WTC11 (cell line): ENCODE data around the gene CPPED1. TPM values are rescaled to one million over a fixed set of nuclear protein-coding genes. Genes with fewer than 3 reads are reported as not detected.

ENCODE experiments used
- ATAC-seq: fragments of 200-7000 bp; cut with Tn5 transposase; 2 replicates; pipeline ENCODE4 v1.10.0; 2021; ENCODE audit warnings: mild to moderate bottlenecking, moderate library complexity
- CTCF ChIA-PET: fragments of 300-600 bp; sonication (Branson Sonifier 250); formaldehyde crosslinking; loops from one replicate; lab custom pipeline; 2021; ENCODE audit warnings: antibody characterized with exemption; lab: Charles Lee
- POLR2A ChIA-PET: fragments of 350-600 bp; sonication (Branson Sonifier 250); formaldehyde crosslinking; loops from one replicate; lab custom pipeline; 2021; ENCODE audit warnings: antibody characterized with exemption; lab: Charles Lee
- DNase-seq: peaks from one replicate; pipeline ENCODE4 v3.0.0; 2021; ENCODE audit warnings: low spot score
- H3K27ac Mint-ChIP-seq: 2 replicates; pipeline ENCODE4 v1.8.0; 2021; ENCODE audit warnings: mixed read lengths
- H3K27me3 Mint-ChIP-seq: 2 replicates; pipeline ENCODE4 v1.8.0; 2021; ENCODE audit warnings: low read depth, mild to moderate bottlenecking, moderate library complexity, mixed read lengths
- H3K36me3 Mint-ChIP-seq: 2 replicates; pipeline ENCODE4 v1.8.0; 2021; ENCODE audit warnings: mixed read lengths
- H3K4me1 Mint-ChIP-seq: 2 replicates; pipeline ENCODE4 v1.8.0; 2022; ENCODE audit warnings: mixed read lengths
- H3K4me3 Mint-ChIP-seq: 2 replicates; pipeline ENCODE4 v1.8.0; 2021; ENCODE audit warnings: mild to moderate bottlenecking, moderate library complexity, mixed read lengths
- H3K9me3 Mint-ChIP-seq: 2 replicates; pipeline ENCODE4 v1.8.0; 2021; ENCODE audit warnings: mixed read lengths
- CREM ChIP-seq: sonication (generic); formaldehyde crosslinking; IDR thresholded peaks from 2 replicates; pipeline ENCODE4 v1.8.1; 2022; ENCODE audit warnings: mild to moderate bottlenecking, missing genetic modification reagents, moderate library complexity
- FOXK1 ChIP-seq: sonication (generic); formaldehyde crosslinking; IDR thresholded peaks from 2 replicates; pipeline ENCODE4 v1.8.0; 2022; ENCODE audit warnings: mild to moderate bottlenecking, moderate library complexity, missing genetic modification reagents
- GRHL2 ChIP-seq: fragments of 250-450 bp; sonication (Bioruptor Pico); IDR thresholded peaks from 2 replicates; pipeline ENCODE4 v1.8.0; 2022; ENCODE audit warnings: mild to moderate bottlenecking, moderate library complexity; ENCODE audit not compliant: insufficient replicate concordance, severe bottlenecking
- JAZF1 ChIP-seq: fragments of 250-450 bp; sonication (Bioruptor Pico); IDR thresholded peaks from 2 replicates; pipeline ENCODE4 v1.9.0; 2021; ENCODE audit warnings: moderate library complexity, mild to moderate bottlenecking, inconsistent platforms
- KAT7 ChIP-seq: sonication (generic); formaldehyde crosslinking; IDR thresholded peaks from 2 replicates; pipeline ENCODE4 v1.8.1; 2023; ENCODE audit warnings: missing genetic modification reagents, mild to moderate bottlenecking, borderline replicate concordance
- MYBL2 ChIP-seq: sonication (generic); formaldehyde crosslinking; IDR thresholded peaks from 2 replicates; pipeline ENCODE4 v1.8.1; 2023; ENCODE audit warnings: mild to moderate bottlenecking, moderate library complexity, missing genetic modification reagents
- NR1H2 ChIP-seq: sonication (generic); formaldehyde crosslinking; IDR thresholded peaks from 2 replicates; pipeline ENCODE4 v1.9.0; 2021; ENCODE audit warnings: mild to moderate bottlenecking, moderate library complexity, missing genetic modification reagents
- NR3C1 ChIP-seq: sonication (generic); formaldehyde crosslinking; conservative IDR thresholded peaks from 2 replicates; pipeline ENCODE4 v1.8.1; 2023; ENCODE audit warnings: low read depth, mild to moderate bottlenecking, missing genetic modification reagents
- SOX15 ChIP-seq: fragments of 250-450 bp; sonication (Bioruptor Pico); IDR thresholded peaks from 2 replicates; pipeline ENCODE4 v1.9.0; 2021; ENCODE audit warnings: mild to moderate bottlenecking
- TEAD4 ChIP-seq: sonication (generic); formaldehyde crosslinking; IDR thresholded peaks from 2 replicates; pipeline ENCODE4 v1.8.0; 2022; ENCODE audit warnings: mild to moderate bottlenecking, missing genetic modification reagents
- ZBTB21 ChIP-seq: sonication (generic); formaldehyde crosslinking; IDR thresholded peaks from 2 replicates; pipeline ENCODE4 v1.8.1; 2023; ENCODE audit warnings: mild to moderate bottlenecking, missing genetic modification reagents, borderline replicate concordance
- ZNF121 ChIP-seq: sonication (generic); formaldehyde crosslinking; IDR thresholded peaks from 2 replicates; pipeline ENCODE4 v1.8.0; 2023; ENCODE audit warnings: missing genetic modification reagents
- total RNA-seq: library from RNA; stranded (reverse); gene quantifications from 3 replicates; pipeline ENCODE4 v1.2.3, GENCODE V29; 2021
- TF ChIP-seq, protein P1 (sequence below): sonication (generic); formaldehyde crosslinking; IDR thresholded peaks from 2 replicates; pipeline ENCODE4 v1.8.1; 2022; ENCODE audit warnings: low read depth, mild to moderate bottlenecking, moderate library complexity, missing genetic modification reagents, borderline replicate concordance
- TF ChIP-seq, protein P2 (sequence below): sonication (generic); formaldehyde crosslinking; IDR thresholded peaks from 2 replicates; pipeline ENCODE4 v1.8.0; 2023; ENCODE audit warnings: missing genetic modification reagents, mild to moderate bottlenecking, borderline replicate concordance
- TF ChIP-seq, protein P3 (sequence below): fragments of 250-450 bp; sonication (Bioruptor Pico); IDR thresholded peaks from 2 replicates; pipeline ENCODE4 v1.9.0; 2021; ENCODE audit warnings: moderate library complexity, mild to moderate bottlenecking, inconsistent platforms, borderline replicate concordance
- TF ChIP-seq, protein P4 (sequence below): sonication (generic); formaldehyde crosslinking; conservative IDR thresholded peaks from 2 replicates; pipeline ENCODE4 v1.8.1; 2022; ENCODE audit warnings: mild to moderate bottlenecking, missing genetic modification reagents
- TF ChIP-seq, protein P5 (sequence below): fragments of 250-450 bp; sonication (Bioruptor Pico); IDR thresholded peaks from 2 replicates; pipeline ENCODE4 v2.1.2; 2022; ENCODE audit warnings: mild to moderate bottlenecking, moderate library complexity
- TF ChIP-seq, protein P6 (sequence below): sonication (generic); formaldehyde crosslinking; conservative IDR thresholded peaks from 2 replicates; pipeline ENCODE4 v1.8.1; 2023; ENCODE audit warnings: mild to moderate bottlenecking, low read depth, missing genetic modification reagents, moderate library complexity
- TF ChIP-seq, protein P7 (sequence below): sonication (generic); formaldehyde crosslinking; IDR thresholded peaks from 2 replicates; pipeline ENCODE4 v1.8.1; 2023; ENCODE audit warnings: mild to moderate bottlenecking, missing genetic modification reagents

The CPPED1 gene
- total RNA-seq, 1 experiment from 2014 or later = 8.8 TPM

DNA sequence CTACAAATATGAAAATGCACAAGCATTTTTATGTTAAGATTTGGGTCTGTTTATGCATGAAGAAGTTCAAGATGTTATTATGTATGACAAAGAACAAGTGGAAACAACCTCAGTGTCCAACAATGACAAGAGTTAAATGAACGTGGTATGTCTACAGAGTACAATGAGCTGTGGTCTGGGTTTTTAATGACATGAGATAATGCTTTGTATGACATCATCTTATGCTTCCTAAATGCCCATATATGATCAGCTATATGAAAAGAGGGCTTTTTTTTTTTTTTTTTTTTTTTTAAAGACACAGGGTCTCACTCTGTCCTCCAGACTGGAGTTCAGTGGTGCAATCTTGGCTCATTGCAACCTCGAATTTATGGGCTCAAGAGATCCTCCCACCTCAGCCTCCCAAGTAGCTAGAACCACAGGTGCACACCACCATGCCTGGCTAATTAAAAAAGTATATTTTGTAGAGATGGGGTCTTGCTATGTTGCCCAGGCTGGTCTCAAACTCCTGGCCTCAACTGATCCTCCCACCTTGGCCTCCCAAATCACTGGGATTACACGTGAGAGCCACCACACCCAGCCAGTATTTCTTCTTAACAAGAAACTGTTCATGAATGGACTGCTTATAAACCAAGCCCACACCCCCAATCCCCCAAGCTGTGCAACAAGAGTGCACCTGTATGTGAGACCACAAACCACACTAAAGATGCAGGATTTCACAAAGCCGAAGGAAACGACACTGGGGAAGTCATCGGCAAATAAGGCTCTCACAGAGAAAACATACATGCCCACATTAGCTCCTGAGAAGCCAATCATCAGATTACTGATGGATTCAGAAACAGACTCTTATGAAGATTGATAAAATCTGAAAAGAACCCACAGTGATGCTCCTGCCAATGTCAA is 114.5 kb downstream of the CPPED1 start:
- no peak overlapping the region for H3K4me3 Mint-ChIP-seq
- CTCF ChIA-PET = interaction anchor here (1.4 kb wide), 1 partner anchor 594 kb away, joined by 3 read pairs; no protein-coding TSS in a partner anchor
- no peak for ATAC-seq
- peaks cover 11% of the 10 kb centered on the region for H3K4me1 Mint-ChIP-seq
- POLR2A ChIA-PET = interaction anchor here (0.6 to 0.7 kb wide), 2 partner anchors 32 to 418 kb away, joined by 3 to 9 read pairs; no protein-coding TSS in a partner anchor
- H3K27me3 Mint-ChIP-seq = no peaks in the 10 kb centered on the region
- no peaks in the 10 kb centered on the region for H3K36me3 Mint-ChIP-seq
- TF ChIP-seq, protein P1, sequence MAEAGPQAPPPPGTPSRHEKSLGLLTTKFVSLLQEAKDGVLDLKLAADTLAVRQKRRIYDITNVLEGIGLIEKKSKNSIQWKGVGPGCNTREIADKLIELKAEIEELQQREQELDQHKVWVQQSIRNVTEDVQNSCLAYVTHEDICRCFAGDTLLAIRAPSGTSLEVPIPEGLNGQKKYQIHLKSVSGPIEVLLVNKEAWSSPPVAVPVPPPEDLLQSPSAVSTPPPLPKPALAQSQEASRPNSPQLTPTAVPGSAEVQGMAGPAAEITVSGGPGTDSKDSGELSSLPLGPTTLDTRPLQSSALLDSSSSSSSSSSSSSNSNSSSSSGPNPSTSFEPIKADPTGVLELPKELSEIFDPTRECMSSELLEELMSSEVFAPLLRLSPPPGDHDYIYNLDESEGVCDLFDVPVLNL (CRISPR knock-in tag) = no peak
- no peak for TF ChIP-seq TEAD4 (CRISPR knock-in tag)
- no peak for TF ChIP-seq ZBTB21 (CRISPR knock-in tag)
- TF ChIP-seq, protein P2, sequence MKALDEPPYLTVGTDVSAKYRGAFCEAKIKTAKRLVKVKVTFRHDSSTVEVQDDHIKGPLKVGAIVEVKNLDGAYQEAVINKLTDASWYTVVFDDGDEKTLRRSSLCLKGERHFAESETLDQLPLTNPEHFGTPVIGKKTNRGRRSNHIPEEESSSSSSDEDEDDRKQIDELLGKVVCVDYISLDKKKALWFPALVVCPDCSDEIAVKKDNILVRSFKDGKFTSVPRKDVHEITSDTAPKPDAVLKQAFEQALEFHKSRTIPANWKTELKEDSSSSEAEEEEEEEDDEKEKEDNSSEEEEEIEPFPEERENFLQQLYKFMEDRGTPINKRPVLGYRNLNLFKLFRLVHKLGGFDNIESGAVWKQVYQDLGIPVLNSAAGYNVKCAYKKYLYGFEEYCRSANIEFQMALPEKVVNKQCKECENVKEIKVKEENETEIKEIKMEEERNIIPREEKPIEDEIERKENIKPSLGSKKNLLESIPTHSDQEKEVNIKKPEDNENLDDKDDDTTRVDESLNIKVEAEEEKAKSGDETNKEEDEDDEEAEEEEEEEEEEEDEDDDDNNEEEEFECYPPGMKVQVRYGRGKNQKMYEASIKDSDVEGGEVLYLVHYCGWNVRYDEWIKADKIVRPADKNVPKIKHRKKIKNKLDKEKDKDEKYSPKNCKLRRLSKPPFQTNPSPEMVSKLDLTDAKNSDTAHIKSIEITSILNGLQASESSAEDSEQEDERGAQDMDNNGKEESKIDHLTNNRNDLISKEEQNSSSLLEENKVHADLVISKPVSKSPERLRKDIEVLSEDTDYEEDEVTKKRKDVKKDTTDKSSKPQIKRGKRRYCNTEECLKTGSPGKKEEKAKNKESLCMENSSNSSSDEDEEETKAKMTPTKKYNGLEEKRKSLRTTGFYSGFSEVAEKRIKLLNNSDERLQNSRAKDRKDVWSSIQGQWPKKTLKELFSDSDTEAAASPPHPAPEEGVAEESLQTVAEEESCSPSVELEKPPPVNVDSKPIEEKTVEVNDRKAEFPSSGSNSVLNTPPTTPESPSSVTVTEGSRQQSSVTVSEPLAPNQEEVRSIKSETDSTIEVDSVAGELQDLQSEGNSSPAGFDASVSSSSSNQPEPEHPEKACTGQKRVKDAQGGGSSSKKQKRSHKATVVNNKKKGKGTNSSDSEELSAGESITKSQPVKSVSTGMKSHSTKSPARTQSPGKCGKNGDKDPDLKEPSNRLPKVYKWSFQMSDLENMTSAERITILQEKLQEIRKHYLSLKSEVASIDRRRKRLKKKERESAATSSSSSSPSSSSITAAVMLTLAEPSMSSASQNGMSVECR (CRISPR knock-in tag) = no peak
- TF ChIP-seq MYBL2 (CRISPR knock-in tag) = no peak
- peak; percentile 45; the same call in 1 of the 2 replicates for TF ChIP-seq ZNF121 (CRISPR knock-in tag)
- TF ChIP-seq FOXK1 (CRISPR knock-in tag) = no peak
- TF ChIP-seq, protein P3, sequence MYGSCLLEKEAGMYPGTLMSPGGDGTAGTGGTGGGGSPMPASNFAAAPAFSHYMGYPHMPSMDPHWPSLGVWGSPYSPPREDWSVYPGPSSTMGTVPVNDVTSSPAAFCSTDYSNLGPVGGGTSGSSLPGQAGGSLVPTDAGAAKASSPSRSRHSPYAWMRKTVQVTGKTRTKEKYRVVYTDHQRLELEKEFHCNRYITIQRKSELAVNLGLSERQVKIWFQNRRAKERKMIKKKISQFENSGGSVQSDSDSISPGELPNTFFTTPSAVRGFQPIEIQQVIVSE (CRISPR knock-in tag) = no peak
- TF ChIP-seq, all 79 proteins: peak for 1
- DNase-seq = no peak
- H3K9me3 Mint-ChIP-seq = no peaks in the 10 kb centered on the region
- no peak overlapping the region for H3K27ac Mint-ChIP-seq

DNA sequence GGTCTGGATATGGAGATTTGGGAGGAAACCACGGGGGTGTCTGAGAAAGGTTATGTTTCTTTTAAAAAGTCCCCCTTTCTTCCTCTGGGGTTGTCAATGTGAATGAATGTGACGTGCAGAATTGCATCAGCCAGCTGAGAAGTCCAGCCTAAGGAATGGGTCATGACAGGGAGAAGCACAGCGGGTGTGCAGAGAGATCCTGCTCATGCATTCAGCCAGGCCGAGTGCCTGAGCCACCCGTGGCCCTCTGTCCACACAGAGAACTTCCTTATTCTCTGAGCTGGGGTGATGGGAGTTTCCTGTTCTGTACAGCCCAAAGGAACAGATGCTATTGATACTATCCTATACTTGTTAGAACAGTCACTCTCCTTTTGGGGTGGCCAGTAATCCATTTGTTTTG is 117.9 kb downstream of the CPPED1 start:
- Mint-ChIP-seq H3K4me1 (peaks cover 6% of the 10 kb centered on the region), H3K27me3 (no peaks in the 10 kb centered on the region), H3K36me3 (0 out of 2 replicates have a peak, but pooled peaks cover 7% of the 10 kb centered on the region), H3K9me3 (peaks cover 7% of the 10 kb centered on the region), H3K27ac (no peak overlapping the region), H3K4me3 (no peak overlapping the region)
- DNase-seq (no peak), ATAC-seq (no peak)
- CTCF ChIA-PET = no interaction called here
- POLR2A ChIA-PET = no interaction called here
- no peak for TF ChIP-seq SOX15
- TF ChIP-seq, protein P4, sequence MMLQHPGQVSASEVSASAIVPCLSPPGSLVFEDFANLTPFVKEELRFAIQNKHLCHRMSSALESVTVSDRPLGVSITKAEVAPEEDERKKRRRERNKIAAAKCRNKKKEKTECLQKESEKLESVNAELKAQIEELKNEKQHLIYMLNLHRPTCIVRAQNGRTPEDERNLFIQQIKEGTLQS (CRISPR knock-in tag) = no peak
- TF ChIP-seq ZNF121 (CRISPR knock-in tag) = no peak
- TF ChIP-seq NR3C1 (CRISPR knock-in tag) = no peak
- no peak for TF ChIP-seq JAZF1
- TF ChIP-seq, protein P5, sequence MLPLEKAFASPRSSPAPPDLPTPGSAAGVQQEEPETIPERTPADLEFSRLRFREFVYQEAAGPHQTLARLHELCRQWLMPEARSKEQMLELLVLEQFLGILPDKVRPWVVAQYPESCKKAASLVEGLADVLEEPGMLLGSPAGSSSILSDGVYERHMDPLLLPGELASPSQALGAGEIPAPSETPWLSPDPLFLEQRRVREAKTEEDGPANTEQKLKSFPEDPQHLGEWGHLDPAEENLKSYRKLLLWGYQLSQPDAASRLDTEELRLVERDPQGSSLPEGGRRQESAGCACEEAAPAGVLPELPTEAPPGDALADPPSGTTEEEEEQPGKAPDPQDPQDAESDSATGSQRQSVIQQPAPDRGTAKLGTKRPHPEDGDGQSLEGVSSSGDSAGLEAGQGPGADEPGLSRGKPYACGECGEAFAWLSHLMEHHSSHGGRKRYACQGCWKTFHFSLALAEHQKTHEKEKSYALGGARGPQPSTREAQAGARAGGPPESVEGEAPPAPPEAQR (CRISPR knock-in tag) = no peak
- TF ChIP-seq, protein P6, sequence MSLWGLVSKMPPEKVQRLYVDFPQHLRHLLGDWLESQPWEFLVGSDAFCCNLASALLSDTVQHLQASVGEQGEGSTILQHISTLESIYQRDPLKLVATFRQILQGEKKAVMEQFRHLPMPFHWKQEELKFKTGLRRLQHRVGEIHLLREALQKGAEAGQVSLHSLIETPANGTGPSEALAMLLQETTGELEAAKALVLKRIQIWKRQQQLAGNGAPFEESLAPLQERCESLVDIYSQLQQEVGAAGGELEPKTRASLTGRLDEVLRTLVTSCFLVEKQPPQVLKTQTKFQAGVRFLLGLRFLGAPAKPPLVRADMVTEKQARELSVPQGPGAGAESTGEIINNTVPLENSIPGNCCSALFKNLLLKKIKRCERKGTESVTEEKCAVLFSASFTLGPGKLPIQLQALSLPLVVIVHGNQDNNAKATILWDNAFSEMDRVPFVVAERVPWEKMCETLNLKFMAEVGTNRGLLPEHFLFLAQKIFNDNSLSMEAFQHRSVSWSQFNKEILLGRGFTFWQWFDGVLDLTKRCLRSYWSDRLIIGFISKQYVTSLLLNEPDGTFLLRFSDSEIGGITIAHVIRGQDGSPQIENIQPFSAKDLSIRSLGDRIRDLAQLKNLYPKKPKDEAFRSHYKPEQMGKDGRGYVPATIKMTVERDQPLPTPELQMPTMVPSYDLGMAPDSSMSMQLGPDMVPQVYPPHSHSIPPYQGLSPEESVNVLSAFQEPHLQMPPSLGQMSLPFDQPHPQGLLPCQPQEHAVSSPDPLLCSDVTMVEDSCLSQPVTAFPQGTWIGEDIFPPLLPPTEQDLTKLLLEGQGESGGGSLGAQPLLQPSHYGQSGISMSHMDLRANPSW (CRISPR knock-in tag) = no peak
- no peak for TF ChIP-seq CREM (CRISPR knock-in tag)
- TF ChIP-seq KAT7 (CRISPR knock-in tag) = no peak
- TF ChIP-seq NR1H2 (CRISPR knock-in tag) = no peak
- no peak for TF ChIP-seq GRHL2 (CRISPR knock-in tag)
- TF ChIP-seq, protein P7, sequence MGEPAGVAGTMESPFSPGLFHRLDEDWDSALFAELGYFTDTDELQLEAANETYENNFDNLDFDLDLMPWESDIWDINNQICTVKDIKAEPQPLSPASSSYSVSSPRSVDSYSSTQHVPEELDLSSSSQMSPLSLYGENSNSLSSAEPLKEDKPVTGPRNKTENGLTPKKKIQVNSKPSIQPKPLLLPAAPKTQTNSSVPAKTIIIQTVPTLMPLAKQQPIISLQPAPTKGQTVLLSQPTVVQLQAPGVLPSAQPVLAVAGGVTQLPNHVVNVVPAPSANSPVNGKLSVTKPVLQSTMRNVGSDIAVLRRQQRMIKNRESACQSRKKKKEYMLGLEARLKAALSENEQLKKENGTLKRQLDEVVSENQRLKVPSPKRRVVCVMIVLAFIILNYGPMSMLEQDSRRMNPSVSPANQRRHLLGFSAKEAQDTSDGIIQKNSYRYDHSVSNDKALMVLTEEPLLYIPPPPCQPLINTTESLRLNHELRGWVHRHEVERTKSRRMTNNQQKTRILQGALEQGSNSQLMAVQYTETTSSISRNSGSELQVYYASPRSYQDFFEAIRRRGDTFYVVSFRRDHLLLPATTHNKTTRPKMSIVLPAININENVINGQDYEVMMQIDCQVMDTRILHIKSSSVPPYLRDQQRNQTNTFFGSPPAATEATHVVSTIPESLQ (CRISPR knock-in tag) = no peak
